Nephron progenitor cell (in vitro differentiated cells): ENCODE data around the gene SDK1.

Experiments used
- DNase-seq: peaks from one replicate; pipeline ENCODE4 v3.0.0; 2021
- H3K27ac Mint-ChIP-seq: 2 replicates; pipeline ENCODE4 v1.8.0; 2021; ENCODE audit warnings: mild to moderate bottlenecking, moderate library complexity, mixed read lengths
- H3K27me3 Mint-ChIP-seq: 2 replicates; pipeline ENCODE4 v1.8.0; 2021; ENCODE audit warnings: mild to moderate bottlenecking, low read depth, mixed read lengths; ENCODE audit not compliant: poor library complexity
- H3K36me3 Mint-ChIP-seq: 2 replicates; pipeline ENCODE4 v1.8.0; 2021; ENCODE audit warnings: low read depth, mixed read lengths
- H3K4me1 Mint-ChIP-seq: 2 replicates; pipeline ENCODE4 v1.8.0; 2021; ENCODE audit warnings: mixed read lengths
- H3K4me3 Mint-ChIP-seq: 2 replicates; pipeline ENCODE4 v1.8.0; 2021; ENCODE audit warnings: mild to moderate bottlenecking, moderate library complexity, mixed read lengths
- H3K9me3 Mint-ChIP-seq: 2 replicates; pipeline ENCODE4 v1.8.0; 2021; ENCODE audit warnings: mild to moderate bottlenecking, moderate library complexity, mixed read lengths
- TF ChIP-seq, protein P1 (sequence below): fragments of 200-600 bp; sonication (generic); IDR thresholded peaks from 2 replicates; pipeline ENCODE4 v1.5.0; 2021; ENCODE audit warnings: antibody characterized with exemption

Gene SDK1

DNA sequence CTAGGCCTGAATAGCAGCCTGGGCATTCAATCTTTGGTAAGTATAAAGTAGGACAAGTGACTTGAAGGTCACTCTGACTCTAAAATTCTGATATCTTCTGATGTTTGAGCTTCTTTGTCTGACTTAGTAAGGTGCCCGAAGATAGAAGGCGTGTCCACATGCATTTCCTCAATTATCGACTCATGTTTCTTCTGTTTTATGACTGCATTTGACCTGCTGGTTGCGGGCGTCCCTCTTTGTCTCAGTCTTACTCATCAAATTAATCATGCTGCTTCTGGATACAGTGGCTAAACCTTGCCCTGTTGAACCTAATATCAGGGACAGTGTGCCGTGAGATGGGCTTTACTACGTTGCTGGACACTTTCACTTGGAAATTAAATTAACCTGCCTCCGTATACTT, 534.1 kb downstream of the SDK1 start:
- Mint-ChIP-seq H3K9me3 (peaks cover 5% of the 10 kb centered on the region), H3K27ac (no peak overlapping the region), H3K4me3 (no peak overlapping the region), H3K27me3 (peaks cover 4% of the 10 kb centered on the region), H3K36me3 (no peaks in the 10 kb centered on the region), H3K4me1 (peaks cover 9% of the 10 kb centered on the region)
- no peak for DNase-seq
- TF ChIP-seq, protein P1, sequence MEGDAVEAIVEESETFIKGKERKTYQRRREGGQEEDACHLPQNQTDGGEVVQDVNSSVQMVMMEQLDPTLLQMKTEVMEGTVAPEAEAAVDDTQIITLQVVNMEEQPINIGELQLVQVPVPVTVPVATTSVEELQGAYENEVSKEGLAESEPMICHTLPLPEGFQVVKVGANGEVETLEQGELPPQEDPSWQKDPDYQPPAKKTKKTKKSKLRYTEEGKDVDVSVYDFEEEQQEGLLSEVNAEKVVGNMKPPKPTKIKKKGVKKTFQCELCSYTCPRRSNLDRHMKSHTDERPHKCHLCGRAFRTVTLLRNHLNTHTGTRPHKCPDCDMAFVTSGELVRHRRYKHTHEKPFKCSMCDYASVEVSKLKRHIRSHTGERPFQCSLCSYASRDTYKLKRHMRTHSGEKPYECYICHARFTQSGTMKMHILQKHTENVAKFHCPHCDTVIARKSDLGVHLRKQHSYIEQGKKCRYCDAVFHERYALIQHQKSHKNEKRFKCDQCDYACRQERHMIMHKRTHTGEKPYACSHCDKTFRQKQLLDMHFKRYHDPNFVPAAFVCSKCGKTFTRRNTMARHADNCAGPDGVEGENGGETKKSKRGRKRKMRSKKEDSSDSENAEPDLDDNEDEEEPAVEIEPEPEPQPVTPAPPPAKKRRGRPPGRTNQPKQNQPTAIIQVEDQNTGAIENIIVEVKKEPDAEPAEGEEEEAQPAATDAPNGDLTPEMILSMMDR: no peak

DNA sequence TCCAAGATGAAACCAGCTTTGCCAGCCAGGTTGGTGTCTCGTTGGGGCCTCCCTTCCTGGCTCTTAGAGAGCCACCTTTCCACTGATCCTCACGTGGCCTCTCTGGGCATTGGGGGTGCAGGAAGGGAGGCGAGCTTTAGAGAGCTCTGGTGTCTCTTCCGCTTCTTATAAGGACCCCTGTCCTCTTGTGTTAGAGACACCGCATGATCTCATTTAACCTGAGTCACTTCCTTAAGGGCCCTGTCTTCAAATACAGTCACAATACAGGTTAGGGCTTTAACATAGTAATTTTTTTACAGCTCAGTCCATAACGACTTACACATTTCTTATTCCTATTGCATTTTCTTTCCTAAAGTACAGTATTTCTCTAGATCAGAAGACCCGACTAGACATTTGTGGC, 535.8 kb downstream of the SDK1 start:
- no peak for DNase-seq
- no peaks in the 10 kb centered on the region for H3K36me3 Mint-ChIP-seq
- H3K27ac Mint-ChIP-seq: no peak overlapping the region
- peaks cover 5% of the 10 kb centered on the region for H3K9me3 Mint-ChIP-seq
- TF ChIP-seq, protein P1: no peak
- H3K4me3 Mint-ChIP-seq: no peak overlapping the region
- H3K27me3 Mint-ChIP-seq: peaks cover 4% of the 10 kb centered on the region
- peaks cover 9% of the 10 kb centered on the region for H3K4me1 Mint-ChIP-seq

DNA sequence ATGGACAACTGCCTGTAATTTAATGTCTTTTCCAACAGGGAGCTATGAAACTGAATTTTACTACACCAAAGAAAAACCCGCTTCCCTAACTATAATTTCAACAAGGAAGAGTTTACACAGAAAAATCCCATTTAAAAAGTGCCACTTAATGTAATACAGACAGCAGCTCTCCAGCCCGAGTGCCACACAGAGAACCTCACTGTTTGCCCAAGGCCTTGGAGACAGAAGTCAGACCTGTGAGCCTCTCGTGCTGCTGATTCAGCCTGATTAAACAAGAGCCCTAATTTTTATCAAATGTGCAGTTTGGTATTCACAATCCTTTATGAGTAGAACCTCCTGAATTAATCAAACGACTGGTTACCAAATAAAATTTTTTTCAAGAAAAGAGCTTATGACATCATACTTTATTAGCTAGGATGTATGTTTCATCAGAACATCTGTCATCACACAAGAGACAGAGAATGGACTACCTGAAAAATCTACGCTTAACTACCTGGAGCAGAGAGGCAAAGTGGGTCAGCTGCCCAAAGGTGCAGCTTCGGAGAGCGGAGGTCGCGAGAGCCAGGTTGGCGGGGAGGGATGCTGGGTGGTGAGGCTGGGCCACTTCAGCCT, 543.6 kb downstream of the SDK1 start:
- Mint-ChIP-seq H3K9me3 (no peaks in the 10 kb centered on the region), H3K4me1 (peaks cover 7% of the 10 kb centered on the region), H3K36me3 (no peaks in the 10 kb centered on the region), H3K27ac (peak overlapping the region; percentile 22), H3K4me3 (no peak overlapping the region), H3K27me3 (no peaks in the 10 kb centered on the region)
- DNase-seq: no peak
- TF ChIP-seq, protein P1: no peak

DNA sequence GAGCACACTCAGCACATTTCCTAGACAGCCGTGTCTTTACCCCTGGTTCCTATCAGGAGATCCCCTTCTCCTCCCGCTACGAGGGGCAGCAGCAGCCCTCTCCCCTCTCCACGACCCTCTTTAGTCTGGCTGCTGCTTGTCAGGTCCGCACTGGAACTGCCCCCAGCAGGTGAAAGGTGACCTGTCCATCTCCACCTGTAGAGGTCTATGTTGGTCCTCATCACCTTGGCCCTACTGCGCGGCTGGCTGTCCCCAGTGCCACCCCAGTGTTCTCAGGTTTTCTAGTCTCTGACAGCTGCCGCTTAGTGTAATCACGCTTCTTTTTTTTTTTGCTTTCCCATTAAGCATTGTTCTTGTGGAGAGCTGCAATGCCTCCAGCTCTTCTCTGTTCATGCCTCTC, 545.7 kb downstream of the SDK1 start:
- peaks cover under 1% of the 10 kb centered on the region for H3K27me3 Mint-ChIP-seq
- H3K4me1 Mint-ChIP-seq: peaks cover 7% of the 10 kb centered on the region
- no peaks in the 10 kb centered on the region for H3K9me3 Mint-ChIP-seq
- no peak overlapping the region for H3K27ac Mint-ChIP-seq
- no peaks in the 10 kb centered on the region for H3K36me3 Mint-ChIP-seq
- TF ChIP-seq, protein P1: no peak
- no peak for DNase-seq
- H3K4me3 Mint-ChIP-seq: no peak overlapping the region

DNA sequence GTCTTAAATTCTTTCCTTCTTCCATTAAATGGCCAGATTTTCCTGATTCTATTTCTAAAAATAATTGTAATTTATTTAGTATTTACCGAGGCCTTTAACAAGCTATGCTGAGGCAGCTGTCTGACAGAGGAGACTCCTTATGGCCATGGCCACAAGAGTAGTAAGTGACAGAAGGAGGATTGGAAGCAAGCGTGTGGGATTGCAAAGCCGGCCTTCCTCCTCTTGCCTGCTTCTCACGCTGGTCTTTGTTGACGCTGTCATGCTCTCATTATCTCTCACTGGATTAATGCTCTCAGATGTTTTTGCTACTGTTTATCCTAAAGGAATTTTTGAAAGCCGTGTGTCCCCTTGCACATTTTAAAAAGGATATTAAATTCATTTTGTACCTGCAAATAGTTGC, 546.3 kb downstream of the SDK1 start:
- Mint-ChIP-seq H3K27me3 (peaks cover 4% of the 10 kb centered on the region), H3K36me3 (no peaks in the 10 kb centered on the region), H3K27ac (no peak overlapping the region), H3K9me3 (no peaks in the 10 kb centered on the region), H3K4me3 (no peak overlapping the region), H3K4me1 (peaks cover 7% of the 10 kb centered on the region)
- DNase-seq: no peak
- TF ChIP-seq, protein P1: no peak

DNA sequence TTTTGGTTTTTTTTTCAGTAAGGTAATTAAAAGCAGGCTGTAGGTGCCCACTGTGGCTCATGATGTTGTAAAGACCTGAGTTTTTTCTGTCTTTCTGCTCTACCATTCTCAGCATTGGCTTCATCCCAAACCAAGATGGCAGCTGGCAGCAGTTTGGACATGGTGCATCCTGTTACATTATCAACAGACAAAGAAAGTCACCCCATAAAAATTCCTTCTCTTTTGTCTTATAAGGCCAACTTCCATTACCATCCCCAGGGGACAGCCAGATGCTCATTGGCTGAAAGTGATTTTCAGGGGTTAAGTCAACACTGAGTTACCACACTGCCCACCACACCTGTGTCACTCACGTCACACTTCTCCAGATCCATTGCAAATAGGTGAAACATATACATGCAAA, 558.4 kb downstream of the SDK1 start:
- no peaks in the 10 kb centered on the region for H3K36me3 Mint-ChIP-seq
- peaks cover 13% of the 10 kb centered on the region for H3K9me3 Mint-ChIP-seq
- H3K4me1 Mint-ChIP-seq: peaks cover 15% of the 10 kb centered on the region
- no peak overlapping the region for H3K4me3 Mint-ChIP-seq
- DNase-seq: no peak
- TF ChIP-seq, protein P1: no peak
- H3K27me3 Mint-ChIP-seq: no peaks in the 10 kb centered on the region
- H3K27ac Mint-ChIP-seq: no peak overlapping the region
